Mammary epithelial cell (primary cell): ENCODE results near the gene CHAF1A.

Experiments
- CTCF ChIP-seq, 2 donors: IDR thresholded peaks in 1 of 2; conservative IDR thresholded peaks in 1 of 2; 2 replicates each; pipeline ENCODE4 v1.5.1; 2011 to 2012; ENCODE audit warnings: inconsistent platforms in 2 of 2, low read length in 2 of 2, mild to moderate bottlenecking in 2 of 2, control low read depth in 1 of 2, low read depth in 1 of 2; ENCODE audit not compliant: insufficient read depth in 1 of 2; ENCODE audit errors: extremely low read depth in 1 of 2
- EZH2 ChIP-seq: IDR thresholded peaks from 2 replicates; pipeline ENCODE4 v1.6.1; 2012; ENCODE audit warnings: low read length, inconsistent platforms, borderline replicate concordance

- TF ChIP-seq CTCF (conservative IDR thresholded peaks at IDR 0.05 in 1 of 2, IDR thresholded peaks at IDR 0.05 in 1 of 2; ENCODE audit: extremely low read depth in 1 of 2, insufficient read depth in 1 of 2, low read depth in 1 of 2, low read length in 2 of 2) (no peak), EZH2 (no peak)
Observed at GRCh38 chr19:4388337-4389063, 13.9 kb upstream of the CHAF1A start.
